Measurements from ENCODE around the gene CNTN5.

GRCh38 chr11:99968336-99968735 is 947.6 kb downstream of the CNTN5 start:
- TF ChIP-seq POLR2A (IDR thresholded peaks at IDR 0.05): no peak
- no peak for TF ChIP-seq CTCF (IDR thresholded peaks at IDR 0.05)
